ENCODE measurements around the gene PNCK.
A peak's percentile ranks its signal among the peaks of the same experiment; 100 is the strongest.
"Not testable (repeated sequence)": the region's sequence is repeated elsewhere in the genome, so short reads cannot be mapped to it uniquely, and the experiment has no call there.

The PNCK gene

GRCh38 chrX:153697924-153698865, 24.6 kb upstream of the PNCK start:
- DNase-seq: no peak

- DNase-seq: not testable (repeated sequence)
Observed at GRCh38 chrX:153696986-153697722, 23.5 kb upstream of the PNCK start.

GRCh38 chrX:153696538-153696937, 22.9 kb upstream of the PNCK start:
- not testable (repeated sequence) for DNase-seq

- no peak for DNase-seq
Observed at GRCh38 chrX:153696100-153696499, 22.5 kb upstream of the PNCK start.

- no peak for DNase-seq
Observed at GRCh38 chrX:153694687-153695270, 21.2 kb upstream of the PNCK start.

GRCh38 chrX:153694256-153694655, 20.6 kb upstream of the PNCK start:
- not testable (repeated sequence) for DNase-seq

- no peak for DNase-seq
Observed at GRCh38 chrX:153693216-153694086, 19.8 kb upstream of the PNCK start.

GRCh38 chrX:153692611-153693156, 19.1 kb upstream of the PNCK start:
- DNase-seq: no peak

GRCh38 chrX:153692003-153692402, 18.4 kb upstream of the PNCK start:
- no peak for DNase-seq

- not testable (repeated sequence) for DNase-seq
Observed at GRCh38 chrX:153691032-153691827, 17.6 kb upstream of the PNCK start.

GRCh38 chrX:153690466-153690865, 16.9 kb upstream of the PNCK start:
- no peak for DNase-seq

GRCh38 chrX:153689654-153690465, 16.2 kb upstream of the PNCK start:
- DNase-seq: no peak

GRCh38 chrX:153688911-153689590, 15.4 kb upstream of the PNCK start:
- DNase-seq: no peak

- no peak for DNase-seq
Observed at GRCh38 chrX:153688506-153688905, 14.9 kb upstream of the PNCK start.

- no peak for DNase-seq
Observed at GRCh38 chrX:153688071-153688470, 14.5 kb upstream of the PNCK start.

GRCh38 chrX:153687121-153688039, 13.8 kb upstream of the PNCK start, which contains the start of gene SLC6A8:
TSS of gene SLC6A8 (plus strand) at chrX:153687926. CDS start at chrX:153688575, 649 bp downstream.
- peak; percentile 42 for DNase-seq

GRCh38 chrX:153686711-153687110, 13.1 kb upstream of the PNCK start:
- DNase-seq: no peak

Data from inflammatory macrophage treated with lipopolysaccharide for 4 hours (primary cell).